H9 (cell line): ENCODE data around the gene HSD17B3. TPM values are rescaled to one million over a fixed set of nuclear protein-coding genes. Genes with fewer than 3 reads are reported as not detected.
"Not testable (repeated sequence)": the region's sequence is repeated elsewhere in the genome, so short reads cannot be mapped to it uniquely, and the experiment has no call there.

Experiments
- DNase-seq: peaks from one replicate; pipeline ENCODE4 v3.0.0-alpha.2; 2017
- H2AFZ ChIP-seq: one replicate; pipeline ENCODE4 v1.6.1; 2013; ENCODE audit warnings: mild to moderate bottlenecking, low read length, control low read depth, moderate library complexity
- H2AK5ac ChIP-seq: 2 replicates; pipeline ENCODE4 v1.6.1; 2013; ENCODE audit warnings: low read length, control low read depth, mixed read lengths; ENCODE audit not compliant: insufficient read length
- H2BK120ac ChIP-seq: one replicate; pipeline ENCODE4 v1.6.1; 2013; ENCODE audit warnings: low read depth, mild to moderate bottlenecking, low read length, control low read depth, inconsistent platforms; ENCODE audit not compliant: poor library complexity, severe bottlenecking
- H2BK12ac ChIP-seq: 2 replicates; pipeline ENCODE4 v1.6.1; 2013; ENCODE audit warnings: low read length, control low read depth, mixed read lengths, low read depth; ENCODE audit not compliant: insufficient read length
- H2BK15ac ChIP-seq: 2 replicates; pipeline ENCODE4 v1.6.1; 2013; ENCODE audit warnings: low read depth, low read length, control low read depth
- H2BK20ac ChIP-seq: one replicate; pipeline ENCODE4 v1.6.1; 2013; ENCODE audit warnings: low read depth, mild to moderate bottlenecking, low read length, control low read depth, inconsistent platforms; ENCODE audit not compliant: poor library complexity, severe bottlenecking
- H2BK5ac ChIP-seq: 2 replicates; pipeline ENCODE4 v1.6.1; 2013; ENCODE audit warnings: low read length, control low read depth, mixed read lengths; ENCODE audit not compliant: insufficient read length
- H3K14ac ChIP-seq: 2 replicates; pipeline ENCODE4 v1.6.1; 2013; ENCODE audit warnings: low read length, control low read depth; ENCODE audit not compliant: insufficient read depth
- H3K18ac ChIP-seq: 2 replicates; pipeline ENCODE4 v1.6.1; 2013; ENCODE audit warnings: low read depth, mild to moderate bottlenecking, mixed read lengths, low read length, control low read depth; ENCODE audit not compliant: insufficient read length
- H3K23ac ChIP-seq: 2 replicates; pipeline ENCODE4 v1.6.1; 2013; ENCODE audit warnings: low read length, control low read depth, mixed read lengths, low read depth; ENCODE audit not compliant: insufficient read length
- H3K23me2 ChIP-seq: 2 replicates; pipeline ENCODE4 v1.6.1; 2013; ENCODE audit warnings: low read depth, mild to moderate bottlenecking, mixed read lengths, low read length, control low read depth; ENCODE audit not compliant: insufficient read length, poor library complexity, severe bottlenecking
- H3K27ac ChIP-seq: 2 replicates; pipeline ENCODE4 v1.5.1; 2013; ENCODE audit warnings: low read length, control low read depth, mixed read lengths, low read depth; ENCODE audit not compliant: insufficient read length
- H3K27me3 ChIP-seq: 2 replicates; pipeline ENCODE4 v1.6.1; 2013; ENCODE audit warnings: low read length, control low read depth, inconsistent platforms; ENCODE audit not compliant: insufficient read depth
- H3K4ac ChIP-seq: 2 replicates; pipeline ENCODE4 v1.6.1; 2013; ENCODE audit warnings: low read depth, mild to moderate bottlenecking, control low read depth, inconsistent platforms, low read length, moderate library complexity
- H3K4me1 ChIP-seq: 2 replicates; pipeline ENCODE4 v1.6.1; 2013; ENCODE audit warnings: low read length, control low read depth, inconsistent platforms; ENCODE audit not compliant: insufficient read depth
- H3K4me2 ChIP-seq: 2 replicates; pipeline ENCODE4 v1.6.1; 2013; ENCODE audit warnings: low read length, control low read depth, mixed read lengths; ENCODE audit not compliant: insufficient read length, insufficient read depth
- H3K56ac ChIP-seq: 2 replicates; pipeline ENCODE4 v1.6.1; 2013; ENCODE audit warnings: low read depth, mild to moderate bottlenecking, mixed read lengths, low read length, control low read depth; ENCODE audit not compliant: insufficient read length
- H3K79me1 ChIP-seq: 2 replicates; pipeline ENCODE4 v1.6.1; 2013; ENCODE audit warnings: low read depth, mild to moderate bottlenecking, moderate library complexity, low read length, control low read depth, inconsistent platforms; ENCODE audit not compliant: insufficient read depth, poor library complexity, severe bottlenecking
- H3K79me2 ChIP-seq: 2 replicates; pipeline ENCODE4 v1.6.1; 2013; ENCODE audit warnings: low read length, control low read depth, inconsistent platforms; ENCODE audit not compliant: insufficient read depth
- H3K9ac ChIP-seq: 2 replicates; pipeline ENCODE4 v1.6.1; 2013; ENCODE audit warnings: low read length, control low read depth, mixed read lengths; ENCODE audit not compliant: insufficient read length; ENCODE audit errors: extremely low read depth
- H3K9me3 ChIP-seq: one replicate; pipeline ENCODE4 v1.6.1; 2013; ENCODE audit warnings: low read depth, low read length, inconsistent platforms; ENCODE audit not compliant: control insufficient read depth
- H3T11ph ChIP-seq: one replicate; pipeline ENCODE4 v1.6.1; 2013; ENCODE audit warnings: mild to moderate bottlenecking, low read length, control low read depth, inconsistent platforms
- H4K20me1 ChIP-seq: one replicate; pipeline ENCODE4 v1.6.1; 2013; ENCODE audit not compliant: control insufficient read depth, insufficient read length, insufficient read depth
- H4K5ac ChIP-seq: 2 replicates; pipeline ENCODE4 v1.6.1; 2013; ENCODE audit warnings: low read depth, mild to moderate bottlenecking, mixed read lengths, low read length, control low read depth; ENCODE audit not compliant: insufficient read length
- H4K8ac ChIP-seq: replicated peaks from 2 replicates; pipeline ENCODE4 v1.6.1; 2013; ENCODE audit warnings: low read length, control low read depth, mixed read lengths, low read depth; ENCODE audit not compliant: insufficient read length
- H4K91ac ChIP-seq: 2 replicates; pipeline ENCODE4 v1.6.1; 2013; ENCODE audit warnings: low read depth, mild to moderate bottlenecking, moderate library complexity, mixed read lengths, low read length, control low read depth; ENCODE audit not compliant: insufficient read length
- H3K27ac Mint-ChIP-seq, 3 experiments: 2 replicates in 2 of 3; 3 replicates in 1 of 3; pipeline ENCODE4 v1.8.0; 2020 to 2021; ENCODE audit warnings: mixed read lengths in 3 of 3, mild to moderate bottlenecking in 1 of 3, moderate library complexity in 1 of 3
- H3K27me3 Mint-ChIP-seq: 2 replicates; pipeline ENCODE4 v1.8.0; 2021; ENCODE audit warnings: low read depth, mild to moderate bottlenecking, moderate library complexity, mixed read lengths
- H3K36me3 Mint-ChIP-seq, 3 experiments: 2 replicates in 2 of 3; 3 replicates in 1 of 3; pipeline ENCODE4 v1.8.0; 2020 to 2021; ENCODE audit warnings: low read depth in 3 of 3, mixed read lengths in 3 of 3; ENCODE audit not compliant: insufficient read depth in 1 of 3
- H3K4me1 Mint-ChIP-seq, 2 experiments: 2 replicates each; pipeline ENCODE4 v1.8.0; 2020; ENCODE audit warnings: mixed read lengths in 2 of 2
- H3K4me3 Mint-ChIP-seq, 2 experiments: 2 replicates in 1 of 2; 3 replicates in 1 of 2; pipeline ENCODE4 v1.8.0; 2020 to 2021; ENCODE audit warnings: mild to moderate bottlenecking in 2 of 2, mixed read lengths in 2 of 2, moderate library complexity in 1 of 2
- H3K9me3 Mint-ChIP-seq, 2 experiments: 2 replicates in 1 of 2; 3 replicates in 1 of 2; pipeline ENCODE4 v1.8.0; 2020; ENCODE audit warnings: mild to moderate bottlenecking in 2 of 2, mixed read lengths in 2 of 2, moderate library complexity in 1 of 2
- WGBS: extraction: QIAGEN DNeasy Blood & Tissue Kit; methylation state at CpG from one replicate; pipeline ENCODE4 v1.1.7; 2013; ENCODE audit warnings: missing lambda C conversion rate, low lambda C conversion rate, mixed read lengths; ENCODE audit not compliant: insufficient read length; ENCODE audit errors: extremely low coverage; 5-methylcytosine and 5-hydroxymethylcytosine counted together
- total RNA-seq: library from RNA; stranded (reverse); gene quantifications from 2 replicates; pipeline ENCODE4 v1.2.1, GENCODE V29; 2021

HSD17B3 gene
- total RNA-seq, 1 experiment from 2014 or later, result not detected

- H2BK5ac ChIP-seq, H2BK120ac ChIP-seq, H2BK12ac ChIP-seq, H3K18ac ChIP-seq, H4K8ac ChIP-seq, H4K91ac ChIP-seq, H4K20me1 ChIP-seq, H4K5ac ChIP-seq, H3K23ac ChIP-seq, H2BK20ac ChIP-seq, H3K27ac Mint-ChIP-seq, H3K4me3 Mint-ChIP-seq, H3K56ac ChIP-seq, H3K9ac ChIP-seq, H2BK15ac ChIP-seq, H3K27me3 ChIP-seq, H3K9me3 Mint-ChIP-seq, H3K4ac ChIP-seq, H3K4me1 ChIP-seq, H3K27me3 Mint-ChIP-seq, H2AK5ac ChIP-seq, H3K9me3 ChIP-seq, H3K23me2 ChIP-seq, H3K4me2 ChIP-seq, DNase-seq, H3T11ph ChIP-seq, H3K14ac ChIP-seq, H3K79me2 ChIP-seq, H2AFZ ChIP-seq, H3K27ac ChIP-seq, H3K36me3 Mint-ChIP-seq, H3K79me1 ChIP-seq: not testable (repeated sequence)
- no CpG with 5 or more reads among the region's 3 CpGs for WGBS
- H3K4me1 Mint-ChIP-seq, result peaks cover 17 to 18% of the 10 kb centered on the region in 2 experiments
These were observed 20.2 kb upstream of the HSD17B3 start for GRCh38 chr9:96322210-96322609.
